ENCODE measurements around the gene MINPP1. TPM values are rescaled to one million over a fixed set of nuclear protein-coding genes. Genes with fewer than 3 reads are reported as not detected.

Gene MINPP1
- total and polyA plus RNA-seq, 2 of the 4 experiments (the other 2 are of a cell fraction), result 11.7 to 14.4 TPM

GRCh38 chr10:87546971-87547413 is 42.3 kb downstream of the MINPP1 start:
- Histone ChIP-seq H3K9me3 (ENCODE audit: control insufficient read depth, insufficient read depth, low read length) (no peaks in the 10 kb centered on the region), H4K91ac (ENCODE audit: insufficient read depth, low read depth, low read length) (0 out of 2 replicates have a peak overlapping the region, but pooled peaks have one; percentile 43), H2AK9ac (replicated peaks; ENCODE audit: low read depth, low read length, poor library complexity) (peak overlapping the region; percentile 62), H2AFZ (replicated peaks; ENCODE audit: low read length, poor library complexity) (no peak overlapping the region), H3K14ac (replicated peaks; ENCODE audit: low read depth, low read length) (no peak overlapping the region; the same call in 1 of the 2 replicates), H3K23ac (ENCODE audit: low read depth, low read length) (no peak overlapping the region), H2BK20ac (ENCODE audit: low read depth, low read length) (peak overlapping the region; percentile 57), H3K27ac (ENCODE audit: insufficient read depth, low read length) (peak overlapping the region; percentile 29; the same call in 1 of the 2 replicates), H3K9me1 (ENCODE audit: insufficient read depth, low read length) (peaks cover 10% of the 10 kb centered on the region), H4K5ac (ENCODE audit: low read depth, low read length) (peak overlapping the region; percentile 63), H3K79me1 (ENCODE audit: low read depth in 1 of 2, low read length in 2 of 2) (peaks cover 22 to 55% of the 10 kb centered on the region in 2 experiments), H2AK5ac (ENCODE audit: low read depth, low read length) (peak overlapping the region; percentile 49), H3K4me3 (ENCODE audit: insufficient read depth, low read depth, low read length) (no peak overlapping the region), H2BK120ac (ENCODE audit: low read depth, low read length) (peak overlapping the region; percentile 27; the same call in 1 of the 2 replicates), H3K4ac (ENCODE audit: low read depth, low read length) (peak overlapping the region; percentile 52), H2BK15ac (ENCODE audit: low read depth, low read length) (0 out of 3 replicates have a peak overlapping the region, but pooled peaks have one; percentile 75), H3K36me3 (ENCODE audit: control insufficient read depth, insufficient read depth, low read length) (peaks cover 8% of the 10 kb centered on the region), H3K27me3 (ENCODE audit: control insufficient read depth, insufficient read depth, low read length) (no peaks in the 10 kb centered on the region), H3K9ac (ENCODE audit: low read depth, low read length) (no peak overlapping the region), H3K4me2 (ENCODE audit: low read depth, low read length) (no peak overlapping the region), H2BK5ac (ENCODE audit: low read depth, low read length, poor library complexity, severe bottlenecking) (peak overlapping the region; percentile 73), H4K8ac (ENCODE audit: low read depth in 2 of 2, low read length in 2 of 2) (peak overlapping the region; percentile 46; a peak in 3 of 4 replicates), H3K18ac (ENCODE audit: low read depth, low read length) (peak overlapping the region; percentile 62), H4K20me1 (ENCODE audit: insufficient read depth, low read length) (peaks cover 3% of the 10 kb centered on the region; the same call in 1 of the 2 replicates), H3K56ac (ENCODE audit: extremely low read depth, insufficient read depth, low read length) (no peak overlapping the region), H3K4me1 (ENCODE audit: control insufficient read depth, insufficient read depth, low read length) (peaks cover 23% of the 10 kb centered on the region)
- no TSS peak for BruUV-seq (replicated peaks)
- CTCF ChIA-PET, result no interaction called here
- no peak for DNase-seq
- dilution Hi-C loops (cut with HindIII; ENCODE audit: low sequenced_read_pairs, unreplicated experiment) (no loop called here), in situ Hi-C loops (cut with MboI; ENCODE audit: low sequenced_read_pairs) (loop anchor here (10.0 kb wide), 2 partner anchors 58 to 188 kb away; no protein-coding TSS in a partner anchor), intact Hi-C loops (cut with micrococcal nuclease) (no loop called here)
- WGBS, 2 experiments (ENCODE audit: extremely low coverage in 2 of 2, insufficient read length in 1 of 2), result no CpG with 5 or more reads among the region's 2 CpGs
- TF ChIP-seq CEBPB (IDR thresholded peaks at IDR 0.05; ENCODE audit: low read depth, low read length) (0 out of 2 replicates have a peak, but pooled peaks have one; percentile 18), MAFK (IDR thresholded peaks at IDR 0.05; ENCODE audit: low read depth, low read length) (no peak), RFX5 (IDR thresholded peaks at IDR 0.05; ENCODE audit: low read depth, low read length) (no peak), BHLHE40 (IDR thresholded peaks at IDR 0.05; ENCODE audit: low read depth, low read length) (no peak)
- POLR2A ChIA-PET (ENCODE audit: unreplicated experiment), result no interaction called here
- no peak for ATAC-seq (ENCODE audit: low read depth)
